Suprapubic skin (tissue), 4 donors: ENCODE results near the gene TIGD4. TPM values are rescaled to one million over a fixed set of nuclear protein-coding genes. Genes with fewer than 3 reads are reported as not detected.

Source experiments
- DNase-seq, 2 donors: peaks; one replicate each; pipeline ENCODE4 v3.0.0-alpha.2; 2019; ENCODE audit warnings: low spot score in 2 of 2
- H3K27ac ChIP-seq: fragments of 200-600 bp; sonication (generic); one replicate; pipeline ENCODE4 v1.5.1; 2019
- H3K27me3 ChIP-seq: fragments of 200-600 bp; sonication (generic); one replicate; pipeline ENCODE4 v1.5.1; 2019
- H3K36me3 ChIP-seq: fragments of 200-600 bp; sonication (generic); one replicate; pipeline ENCODE4 v1.5.1; 2019
- H3K4me1 ChIP-seq: fragments of 200-600 bp; sonication (generic); one replicate; pipeline ENCODE4 v1.5.1; 2019
- H3K4me3 ChIP-seq: fragments of 200-600 bp; sonication (generic); one replicate; pipeline ENCODE4 v1.5.1; 2019; ENCODE audit warnings: mild to moderate bottlenecking
- H3K9me3 ChIP-seq: fragments of 200-600 bp; sonication (generic); one replicate; pipeline ENCODE4 v1.5.1; 2019
- CTCF ChIP-seq, 2 donors: fragments of 200-600 bp in 1 of 2; fragments of 450-650 bp in 1 of 2; sonication (generic) in 1 of 2; IDR thresholded peaks; one replicate each; pipeline ENCODE4 v1.5.1; 2016 to 2019; ENCODE audit warnings: antibody characterized with exemption in 2 of 2, mild to moderate bottlenecking in 1 of 2, moderate library complexity in 1 of 2
- EP300 ChIP-seq: sonication (generic); formaldehyde crosslinking; IDR thresholded peaks from one replicate; pipeline ENCODE4 v1.6.1; 2017; ENCODE audit warnings: antibody characterized with exemption
- POLR2A ChIP-seq, 2 donors: fragments of 450-650 bp; IDR thresholded peaks; one replicate each; pipeline ENCODE4 v1.6.1; 2017; ENCODE audit warnings: antibody characterized with exemption in 2 of 2, mild to moderate bottlenecking in 2 of 2, moderate library complexity in 2 of 2
- POLR2AphosphoS5 ChIP-seq, 3 donors: sonication (generic); formaldehyde crosslinking; IDR thresholded peaks; one replicate each; pipeline ENCODE4 v1.6.1; 2017; ENCODE audit warnings: antibody characterized with exemption in 3 of 3
- WGBS: methylation state at CpG from one replicate; pipeline ENCODE4 v1.1.5; 2018; 5-methylcytosine and 5-hydroxymethylcytosine counted together
- total RNA-seq, 4 donors: library from RNA; depleted of rRNA; stranded (reverse); fragments of >200 nt; gene quantifications; one replicate each; pipeline ENCODE4 v1.1.0, GENCODE V29; 2016

TIGD4 gene
- total RNA-seq, 4 donors from 2014 or later = 0.24 to 0.59 TPM; not detected in 2

GRCh38 chr4:152780267-152780778 is 793 bp upstream of the TIGD4 start:
- Histone ChIP-seq H3K27me3 (no peaks in the 10 kb centered on the region), H3K36me3 (no peaks in the 10 kb centered on the region), H3K4me3 (peak overlapping the region; percentile 87), H3K27ac (peak overlapping the region; percentile 94), H3K9me3 (no peaks in the 10 kb centered on the region), H3K4me1 (peaks cover 50% of the 10 kb centered on the region)
- WGBS = 0% methylated on average over 14 of the region's 14 CpGs
- no peak for DNase-seq
- TF ChIP-seq POLR2A (IDR thresholded peaks at IDR 0.05) (no peak), POLR2AphosphoS5 (IDR thresholded peaks at IDR 0.05) (peak in 1 of 3 donors; percentile 25)

- H3K9me3 ChIP-seq = no peaks in the 10 kb centered on the region
- H3K36me3 ChIP-seq = no peaks in the 10 kb centered on the region
- WGBS = 1% methylated on average over 30 of the region's 30 CpGs
- H3K27me3 ChIP-seq = no peaks in the 10 kb centered on the region
- DNase-seq = no peak
- H3K27ac ChIP-seq = peak overlapping the region; percentile 94
- peak overlapping the region; percentile 87 for H3K4me3 ChIP-seq
- peaks cover 39% of the 10 kb centered on the region for H3K4me1 ChIP-seq
- TF ChIP-seq CTCF (IDR thresholded peaks at IDR 0.05) = no peak
- no peak for TF ChIP-seq EP300
- TF ChIP-seq POLR2AphosphoS5 (IDR thresholded peaks at IDR 0.05) = no peak
- TF ChIP-seq POLR2A (IDR thresholded peaks at IDR 0.05) = no peak
Observed at GRCh38 chr4:152778656-152779512, 646 bp downstream of the TIGD4 start.

- H3K4me3 ChIP-seq = no peak overlapping the region
- no peak overlapping the region for H3K27ac ChIP-seq
- H3K36me3 ChIP-seq = no peaks in the 10 kb centered on the region
- no peaks in the 10 kb centered on the region for H3K9me3 ChIP-seq
- no peak for DNase-seq
- H3K4me1 ChIP-seq = peaks cover 31% of the 10 kb centered on the region
- H3K27me3 ChIP-seq = no peaks in the 10 kb centered on the region
- 94% methylated on average over 1 of the region's 1 CpG for WGBS
- TF ChIP-seq POLR2A (IDR thresholded peaks at IDR 0.05) (no peak), POLR2AphosphoS5 (IDR thresholded peaks at IDR 0.05) (no peak), CTCF (IDR thresholded peaks at IDR 0.05) (no peak), EP300 (no peak)
Observed at GRCh38 chr4:152777488-152777887, 2.0 kb downstream of the TIGD4 start.

- Histone ChIP-seq H3K4me1 (peaks cover 21% of the 10 kb centered on the region), H3K4me3 (no peak overlapping the region), H3K27me3 (no peaks in the 10 kb centered on the region), H3K27ac (no peak overlapping the region), H3K36me3 (no peaks in the 10 kb centered on the region), H3K9me3 (no peaks in the 10 kb centered on the region)
- TF ChIP-seq CTCF (IDR thresholded peaks at IDR 0.05) (no peak), EP300 (no peak), POLR2AphosphoS5 (IDR thresholded peaks at IDR 0.05) (no peak)
- no peak for DNase-seq
Observed at GRCh38 chr4:152776352-152776751, 3.2 kb downstream of the TIGD4 start.

- no peaks in the 10 kb centered on the region for H3K36me3 ChIP-seq
- DNase-seq = no peak
- no peak overlapping the region for H3K4me3 ChIP-seq
- H3K27ac ChIP-seq = no peak overlapping the region
- peaks cover 7% of the 10 kb centered on the region for H3K4me1 ChIP-seq
- H3K9me3 ChIP-seq = no peaks in the 10 kb centered on the region
- WGBS = 62% methylated on average over 1 of the region's 1 CpG
- no peak for TF ChIP-seq CTCF (IDR thresholded peaks at IDR 0.05)
- no peak for TF ChIP-seq EP300
- no peak for TF ChIP-seq POLR2A (IDR thresholded peaks at IDR 0.05)
- H3K27me3 ChIP-seq = no peaks in the 10 kb centered on the region
Observed at GRCh38 chr4:152773953-152774352, 5.6 kb downstream of the TIGD4 start.
